HepG2 (cell line): ENCODE measurements around the gene SORBS2. TPM values are rescaled to one million over a fixed set of nuclear protein-coding genes. Genes with fewer than 3 reads are reported as not detected.

Experiments
- BORCS8-MEF2B ChIP-seq: sonication (generic); formaldehyde crosslinking; IDR thresholded peaks from 2 replicates; pipeline ENCODE4 v1.8.0; 2022; ENCODE audit warnings: mild to moderate bottlenecking, missing genetic modification reagents
- CENPX ChIP-seq: sonication (generic); formaldehyde crosslinking; IDR thresholded peaks from 2 replicates; pipeline ENCODE4 v1.9.0; 2021; ENCODE audit warnings: mild to moderate bottlenecking, missing genetic modification reagents, moderate library complexity
- FOXA1 ChIP-seq, 2 experiments: fragments of 450-650 bp in 1 of 2; sonication (generic) in 1 of 2; formaldehyde crosslinking in 1 of 2; IDR thresholded peaks; 2 replicates each; pipeline versions ENCODE4 v1.4.0 to v1.6.1; 2016 to 2020; ENCODE audit warnings: missing genetic modification reagents in 1 of 2
- GLI4 ChIP-seq: sonication (generic); formaldehyde crosslinking; IDR thresholded peaks from 2 replicates; pipeline ENCODE4 v1.5.1; 2020; ENCODE audit warnings: missing genetic modification reagents, mild to moderate bottlenecking, moderate library complexity, borderline replicate concordance
- MED1 ChIP-seq: sonication (generic); formaldehyde crosslinking; IDR thresholded peaks from 2 replicates; pipeline ENCODE4 v1.4.0; 2020; ENCODE audit warnings: missing genetic modification reagents
- PBX3 ChIP-seq: sonication (generic); formaldehyde crosslinking; IDR thresholded peaks from 2 replicates; pipeline ENCODE4 v1.8.1; 2023; ENCODE audit warnings: missing genetic modification reagents, inconsistent platforms, borderline replicate concordance
- RFXAP ChIP-seq: sonication (generic); formaldehyde crosslinking; IDR thresholded peaks from 2 replicates; pipeline ENCODE4 v1.4.0; 2020; ENCODE audit warnings: missing genetic modification reagents, borderline replicate concordance
- SIN3A ChIP-seq: IDR thresholded peaks from 2 replicates; pipeline ENCODE4 v1.6.1; 2011; ENCODE audit warnings: low read depth, mild to moderate bottlenecking, control low read depth, low read length, borderline replicate concordance
- TCF7L2 ChIP-seq: IDR thresholded peaks from 2 replicates; pipeline ENCODE4 v1.6.1; 2011; ENCODE audit warnings: mild to moderate bottlenecking, low read depth, low read length, moderate library complexity
- TEAD3 ChIP-seq: optimal IDR thresholded peaks from 2 replicates; pipeline ENCODE3; 2016; ENCODE audit warnings: borderline replicate concordance
- ZNF34 ChIP-seq: sonication (generic); formaldehyde crosslinking; IDR thresholded peaks from 2 replicates; pipeline ENCODE4 v1.4.0; 2020; ENCODE audit warnings: mild to moderate bottlenecking, missing genetic modification reagents, borderline replicate concordance
- ZNF747 ChIP-seq: sonication (generic); formaldehyde crosslinking; IDR thresholded peaks from 2 replicates; pipeline ENCODE4 v1.8.1; 2023; ENCODE audit warnings: missing genetic modification reagents, mild to moderate bottlenecking, borderline replicate concordance
- ZNF782 ChIP-seq: sonication (generic); formaldehyde crosslinking; IDR thresholded peaks from 2 replicates; pipeline ENCODE4 v1.4.0; 2020; ENCODE audit warnings: missing genetic modification reagents, mild to moderate bottlenecking, borderline replicate concordance
- polyA plus RNA-seq, 8 experiments: library from polyadenylated mRNA; depleted of rRNA in 3 of 8; stranded (reverse) in 7 of 8; unstranded in 1 of 8; fragments of >200 nt; fragmentation: Illumina TruSeq in 4 of 8; extraction: Trizol in 4 of 8; gene quantifications; 2 replicates each; pipeline versions ENCODE4 v1.2.1 to v1.2.3, GENCODE V29; 2011 to 2016; ENCODE audit warnings: low read depth in 4 of 8, missing spikeins in 1 of 8, mixed read lengths in 1 of 8; ENCODE audit not compliant: insufficient read depth in 1 of 8
- total RNA-seq, 5 experiments: library from RNA; depleted of rRNA; stranded (reverse); fragments of >200 nt; fragmentation: Illumina TruSeq; extraction: Trizol; gene quantifications; 2 replicates each; pipeline ENCODE4 v1.2.3, GENCODE V29; 2016; ENCODE audit warnings: low read depth in 1 of 5
- TF ChIP-seq, protein P1 (sequence below): sonication (generic); formaldehyde crosslinking; IDR thresholded peaks from 2 replicates; pipeline ENCODE4 v1.4.0; 2020; ENCODE audit warnings: missing genetic modification reagents, mild to moderate bottlenecking, borderline replicate concordance
- TF ChIP-seq, protein P2 (sequence below): sonication (generic); formaldehyde crosslinking; IDR thresholded peaks from 2 replicates; pipeline ENCODE4 v1.5.1; 2020; ENCODE audit warnings: missing genetic modification reagents, mild to moderate bottlenecking, borderline replicate concordance

The SORBS2 gene
- total and polyA plus RNA-seq, 2 of the 13 experiments (the other 11 are each of a cell fraction or from before 2014, with no cell fraction given) = 25.0 to 80.5 TPM

DNA sequence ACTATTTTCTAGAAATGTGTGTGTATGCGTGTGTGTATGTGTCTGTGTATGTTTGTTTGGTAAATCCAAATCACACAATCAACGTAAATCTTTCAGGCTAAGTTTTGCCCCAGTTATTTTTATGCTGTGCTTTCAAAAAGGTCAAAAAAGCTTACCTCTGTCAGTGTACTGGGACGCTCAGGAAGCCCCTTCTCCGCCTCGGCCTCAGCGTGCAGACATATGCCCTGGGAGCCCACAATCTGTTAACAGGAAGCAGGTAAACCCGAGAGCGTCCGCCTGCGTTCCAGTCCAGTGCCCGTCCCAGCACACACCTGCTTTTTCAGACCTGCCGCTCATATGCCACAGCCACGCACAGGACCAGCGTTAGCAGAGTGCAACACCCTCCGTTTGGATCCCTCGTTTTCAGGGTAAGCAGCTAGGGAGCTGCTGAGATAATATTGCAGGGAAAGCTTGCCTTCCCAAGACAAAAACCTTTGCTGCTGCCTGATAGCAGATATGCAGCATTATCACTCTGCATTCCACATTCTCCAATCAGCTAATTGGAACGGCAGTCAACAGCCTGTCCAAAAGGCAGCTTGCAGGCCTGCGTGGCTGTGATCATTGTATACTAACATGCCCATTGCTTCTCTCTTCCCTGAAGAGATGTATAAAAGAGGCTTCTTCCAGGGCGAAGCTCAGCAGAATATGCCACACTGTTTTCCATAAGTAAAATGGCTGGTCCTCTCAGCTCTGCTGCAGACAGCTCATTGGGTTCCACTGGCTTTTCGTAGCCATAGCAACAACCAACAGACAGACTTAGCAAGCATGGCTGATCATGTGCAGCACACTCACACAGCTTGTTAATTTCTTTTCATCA, at the start of gene SORBS2 (continued):
- TF ChIP-seq, protein P1, sequence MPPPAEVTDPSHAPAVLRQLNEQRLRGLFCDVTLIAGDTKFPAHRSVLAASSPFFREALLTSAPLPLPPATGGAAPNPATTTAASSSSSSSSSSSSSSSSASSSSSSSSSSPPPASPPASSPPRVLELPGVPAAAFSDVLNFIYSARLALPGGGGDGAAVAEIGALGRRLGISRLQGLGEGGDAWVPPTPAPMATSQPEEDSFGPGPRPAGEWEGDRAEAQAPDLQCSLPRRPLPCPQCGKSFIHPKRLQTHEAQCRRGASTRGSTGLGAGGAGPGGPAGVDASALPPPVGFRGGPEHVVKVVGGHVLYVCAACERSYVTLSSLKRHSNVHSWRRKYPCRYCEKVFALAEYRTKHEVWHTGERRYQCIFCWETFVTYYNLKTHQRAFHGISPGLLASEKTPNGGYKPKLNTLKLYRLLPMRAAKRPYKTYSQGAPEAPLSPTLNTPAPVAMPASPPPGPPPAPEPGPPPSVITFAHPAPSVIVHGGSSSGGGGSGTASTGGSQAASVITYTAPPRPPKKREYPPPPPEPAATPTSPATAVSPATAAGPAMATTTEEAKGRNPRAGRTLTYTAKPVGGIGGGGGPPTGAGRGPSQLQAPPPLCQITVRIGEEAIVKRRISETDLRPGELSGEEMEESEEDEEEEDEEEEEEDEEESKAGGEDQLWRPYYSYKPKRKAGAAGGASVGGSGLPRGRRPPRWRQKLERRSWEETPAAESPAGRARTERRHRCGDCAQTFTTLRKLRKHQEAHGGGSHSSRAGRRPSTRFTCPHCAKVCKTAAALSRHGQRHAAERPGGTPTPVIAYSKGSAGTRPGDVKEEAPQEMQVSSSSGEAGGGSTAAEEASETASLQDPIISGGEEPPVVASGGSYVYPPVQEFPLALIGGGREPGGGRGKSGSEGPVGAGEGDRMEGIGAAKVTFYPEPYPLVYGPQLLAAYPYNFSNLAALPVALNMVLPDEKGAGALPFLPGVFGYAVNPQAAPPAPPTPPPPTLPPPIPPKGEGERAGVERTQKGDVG = no peak
- TF ChIP-seq SIN3A = 0 out of 2 replicates have a peak, but pooled peaks have one; percentile 45
- peak; percentile 73; the same call in 1 of the 2 replicates for TF ChIP-seq GLI4 (CRISPR knock-in tag)
- peak; percentile 59; the same call in 1 of the 2 replicates for TF ChIP-seq RFXAP (CRISPR knock-in tag)
- no peak for TF ChIP-seq PBX3
- TF ChIP-seq TCF7L2 = peak; percentile 11; the same call in 1 of the 2 replicates
- TF ChIP-seq CENPX (CRISPR knock-in tag) = no peak
- peak; percentile 22; the same call in 1 of the 2 replicates for TF ChIP-seq BORCS8-MEF2B (CRISPR knock-in tag)
- TF ChIP-seq TEAD3 (CRISPR knock-in tag) = peak; percentile 48
- TF ChIP-seq ZNF34 (CRISPR knock-in tag) = no peak
- 0 out of 2 replicates have a peak, but pooled peaks have one; percentile 67 for TF ChIP-seq ZNF747 (CRISPR knock-in tag)
- no peak for TF ChIP-seq ZNF782 (CRISPR knock-in tag)
- no peak for TF ChIP-seq FOXA1 (IDR thresholded peaks at IDR 0.05)
- TF ChIP-seq FOXA1 (CRISPR knock-in tag; IDR thresholded peaks at IDR 0.05) = peak; percentile 19; the same call in 1 of the 2 replicates
- peak; percentile 40; the same call in 1 of the 2 replicates for TF ChIP-seq MED1
- TF ChIP-seq, protein P2, sequence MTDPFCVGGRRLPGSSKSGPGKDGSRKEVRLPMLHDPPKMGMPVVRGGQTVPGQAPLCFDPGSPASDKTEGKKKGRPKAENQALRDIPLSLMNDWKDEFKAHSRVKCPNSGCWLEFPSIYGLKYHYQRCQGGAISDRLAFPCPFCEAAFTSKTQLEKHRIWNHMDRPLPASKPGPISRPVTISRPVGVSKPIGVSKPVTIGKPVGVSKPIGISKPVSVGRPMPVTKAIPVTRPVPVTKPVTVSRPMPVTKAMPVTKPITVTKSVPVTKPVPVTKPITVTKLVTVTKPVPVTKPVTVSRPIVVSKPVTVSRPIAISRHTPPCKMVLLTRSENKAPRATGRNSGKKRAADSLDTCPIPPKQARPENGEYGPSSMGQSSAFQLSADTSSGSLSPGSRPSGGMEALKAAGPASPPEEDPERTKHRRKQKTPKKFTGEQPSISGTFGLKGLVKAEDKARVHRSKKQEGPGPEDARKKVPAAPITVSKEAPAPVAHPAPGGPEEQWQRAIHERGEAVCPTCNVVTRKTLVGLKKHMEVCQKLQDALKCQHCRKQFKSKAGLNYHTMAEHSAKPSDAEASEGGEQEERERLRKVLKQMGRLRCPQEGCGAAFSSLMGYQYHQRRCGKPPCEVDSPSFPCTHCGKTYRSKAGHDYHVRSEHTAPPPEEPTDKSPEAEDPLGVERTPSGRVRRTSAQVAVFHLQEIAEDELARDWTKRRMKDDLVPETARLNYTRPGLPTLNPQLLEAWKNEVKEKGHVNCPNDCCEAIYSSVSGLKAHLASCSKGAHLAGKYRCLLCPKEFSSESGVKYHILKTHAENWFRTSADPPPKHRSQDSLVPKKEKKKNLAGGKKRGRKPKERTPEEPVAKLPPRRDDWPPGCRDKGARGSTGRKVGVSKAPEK (CRISPR knock-in tag) = 0 out of 2 replicates have a peak, but pooled peaks have one; percentile 66
